ENCODE data around the gene PTPN2. TPM values are rescaled to one million over a fixed set of nuclear protein-coding genes. Genes with fewer than 3 reads are reported as not detected.

PTPN2 gene
- total RNA-seq, 1 experiment from 2014 or later: 59.8 TPM

DNA sequence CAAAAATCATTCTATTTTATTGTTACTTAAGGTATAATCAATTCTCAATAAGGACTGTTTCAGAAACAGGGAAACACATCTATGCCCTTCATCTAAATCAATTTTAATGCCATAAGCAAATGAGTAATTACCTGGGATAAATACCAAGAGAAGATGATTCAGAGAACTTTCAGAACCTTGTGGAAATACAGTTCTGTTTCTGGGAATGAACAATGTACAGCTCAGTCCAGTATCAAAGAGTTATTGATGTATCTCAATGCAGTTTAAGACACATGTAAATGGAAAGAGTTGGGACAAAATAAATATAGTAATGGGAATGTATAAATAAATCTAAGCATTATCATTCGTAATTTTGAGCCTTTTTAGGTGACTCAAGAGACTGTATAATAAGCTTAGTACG is 60.1 kb downstream of the PTPN2 start:
- peaks cover 42% of the 10 kb centered on the region for H3K36me3 ChIP-seq (ENCODE audit: low read depth, low read length)
- intact Hi-C loops (cut with micrococcal nuclease): no loop called here
- H3K9ac ChIP-seq (ENCODE audit: low read length): no peak overlapping the region
- H3K4me1 ChIP-seq (ENCODE audit: insufficient read depth, low read length): no peaks in the 10 kb centered on the region
- no peak overlapping the region for H2AFZ ChIP-seq (ENCODE audit: low read length)
- ChIA-PET POLR2A (ENCODE audit: unreplicated experiment) (no interaction called here), CTCF (no interaction called here)
- H3K79me2 ChIP-seq (ENCODE audit: low read length): no peaks in the 10 kb centered on the region
- H3K4me2 ChIP-seq (ENCODE audit: low read length): no peak overlapping the region
- BruUV-seq (replicated peaks): no TSS peak
- H3K27ac ChIP-seq (ENCODE audit: low read length): no peak overlapping the region
- DNase-seq (no peak), ATAC-seq (no peak)
- H3K9me3 ChIP-seq (ENCODE audit: low read length): 0 out of 2 replicates have a peak, but pooled peaks cover 5% of the 10 kb centered on the region
- TF ChIP-seq EZH2 (IDR thresholded peaks at IDR 0.05; ENCODE audit: low read length, unreplicated experiment) (no peak), EZH2phosphoT487 (IDR thresholded peaks at IDR 0.05; ENCODE audit: borderline replicate concordance, low read length) (no peak)
- TF ChIP-seq, protein P1, sequence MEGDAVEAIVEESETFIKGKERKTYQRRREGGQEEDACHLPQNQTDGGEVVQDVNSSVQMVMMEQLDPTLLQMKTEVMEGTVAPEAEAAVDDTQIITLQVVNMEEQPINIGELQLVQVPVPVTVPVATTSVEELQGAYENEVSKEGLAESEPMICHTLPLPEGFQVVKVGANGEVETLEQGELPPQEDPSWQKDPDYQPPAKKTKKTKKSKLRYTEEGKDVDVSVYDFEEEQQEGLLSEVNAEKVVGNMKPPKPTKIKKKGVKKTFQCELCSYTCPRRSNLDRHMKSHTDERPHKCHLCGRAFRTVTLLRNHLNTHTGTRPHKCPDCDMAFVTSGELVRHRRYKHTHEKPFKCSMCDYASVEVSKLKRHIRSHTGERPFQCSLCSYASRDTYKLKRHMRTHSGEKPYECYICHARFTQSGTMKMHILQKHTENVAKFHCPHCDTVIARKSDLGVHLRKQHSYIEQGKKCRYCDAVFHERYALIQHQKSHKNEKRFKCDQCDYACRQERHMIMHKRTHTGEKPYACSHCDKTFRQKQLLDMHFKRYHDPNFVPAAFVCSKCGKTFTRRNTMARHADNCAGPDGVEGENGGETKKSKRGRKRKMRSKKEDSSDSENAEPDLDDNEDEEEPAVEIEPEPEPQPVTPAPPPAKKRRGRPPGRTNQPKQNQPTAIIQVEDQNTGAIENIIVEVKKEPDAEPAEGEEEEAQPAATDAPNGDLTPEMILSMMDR (conservative IDR thresholded peaks at IDR 0.05; ENCODE audit: low read depth, low read length): no peak
- H3K9me2 ChIP-seq (replicated peaks; ENCODE audit: low read length): no peaks in the 10 kb centered on the region
- H4K20me1 ChIP-seq (ENCODE audit: low read length): no peaks in the 10 kb centered on the region
- H3F3A ChIP-seq (ENCODE audit: low read length, unreplicated experiment): no peaks in the 10 kb centered on the region
- no peak overlapping the region for H3K4me3 ChIP-seq (ENCODE audit: low read length)
- no peaks in the 10 kb centered on the region for H3K27me3 ChIP-seq (ENCODE audit: low read length)

DNA sequence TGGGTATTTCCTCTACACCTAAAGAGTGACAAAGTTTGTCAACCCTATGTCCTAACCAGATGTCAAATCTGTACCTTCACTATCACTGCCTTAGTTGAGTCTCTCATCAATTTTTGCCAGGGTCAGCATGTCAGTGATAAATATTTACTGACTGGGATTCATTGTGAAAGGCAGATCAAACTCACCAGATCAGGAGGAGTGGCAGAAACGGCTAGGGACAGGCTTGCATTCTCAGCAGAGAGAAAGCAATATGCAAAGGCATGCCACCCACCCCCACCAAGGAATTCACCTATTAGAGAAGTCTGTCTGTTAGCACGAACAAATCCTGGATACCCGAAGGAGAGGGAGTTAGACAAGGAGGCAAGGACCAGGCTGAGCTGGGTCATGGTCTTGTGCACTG is 62.6 kb downstream of the PTPN2 start:
- no peaks in the 10 kb centered on the region for H3K9me2 ChIP-seq (replicated peaks; ENCODE audit: low read length)
- H3F3A ChIP-seq (ENCODE audit: low read length, unreplicated experiment): no peaks in the 10 kb centered on the region
- TF ChIP-seq EZH2 (IDR thresholded peaks at IDR 0.05; ENCODE audit: low read length, unreplicated experiment) (no peak), EZH2phosphoT487 (IDR thresholded peaks at IDR 0.05; ENCODE audit: borderline replicate concordance, low read length) (no peak)
- TF ChIP-seq, protein P1 (conservative IDR thresholded peaks at IDR 0.05; ENCODE audit: low read depth, low read length): no peak
- no peaks in the 10 kb centered on the region for H3K9me3 ChIP-seq (ENCODE audit: low read length)
- H3K79me2 ChIP-seq (ENCODE audit: low read length): no peaks in the 10 kb centered on the region
- no peak overlapping the region for H3K4me3 ChIP-seq (ENCODE audit: low read length)
- ATAC-seq (no peak), DNase-seq (no peak)
- BruUV-seq (replicated peaks): no TSS peak
- no peaks in the 10 kb centered on the region for H3K4me1 ChIP-seq (ENCODE audit: insufficient read depth, low read length)
- intact Hi-C loops (cut with micrococcal nuclease): no loop called here
- H3K4me2 ChIP-seq (ENCODE audit: low read length): no peak overlapping the region
- ChIA-PET POLR2A (ENCODE audit: unreplicated experiment) (no interaction called here), CTCF (no interaction called here)
- no peak overlapping the region for H3K9ac ChIP-seq (ENCODE audit: low read length)
- no peaks in the 10 kb centered on the region for H3K27me3 ChIP-seq (ENCODE audit: low read length)
- H2AFZ ChIP-seq (ENCODE audit: low read length): no peak overlapping the region
- H3K36me3 ChIP-seq (ENCODE audit: low read depth, low read length): peaks cover 31% of the 10 kb centered on the region
- no peak overlapping the region for H3K27ac ChIP-seq (ENCODE audit: low read length)
- H4K20me1 ChIP-seq (ENCODE audit: low read length): no peaks in the 10 kb centered on the region

DNA sequence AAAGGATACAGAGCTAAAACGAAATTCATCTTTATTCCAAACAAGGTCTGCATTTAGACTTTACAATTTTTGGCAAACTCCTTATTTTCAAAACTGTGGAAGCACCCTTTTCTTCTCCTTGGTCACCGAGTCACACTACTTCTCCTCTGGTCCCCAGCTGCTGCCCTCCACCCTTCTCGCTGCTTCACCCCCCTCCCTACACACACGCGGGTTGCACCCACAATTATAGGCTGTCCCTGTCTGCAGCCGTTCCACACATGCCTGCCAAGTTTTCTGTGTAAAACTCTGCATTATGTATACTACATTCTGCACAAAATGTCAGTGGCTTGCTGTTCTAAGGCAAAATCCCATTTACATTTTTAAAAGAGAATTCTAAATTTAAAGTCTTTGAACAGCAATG is 63.5 kb downstream of the PTPN2 start:
- H3K27ac ChIP-seq (ENCODE audit: low read length): no peak overlapping the region
- ATAC-seq: no peak
- H4K20me1 ChIP-seq (ENCODE audit: low read length): no peaks in the 10 kb centered on the region
- no peaks in the 10 kb centered on the region for H3K79me2 ChIP-seq (ENCODE audit: low read length)
- no TSS peak for BruUV-seq (replicated peaks)
- H3K9ac ChIP-seq (ENCODE audit: low read length): no peak overlapping the region
- TF ChIP-seq EZH2phosphoT487 (IDR thresholded peaks at IDR 0.05; ENCODE audit: borderline replicate concordance, low read length) (no peak), EZH2 (IDR thresholded peaks at IDR 0.05; ENCODE audit: low read length, unreplicated experiment) (no peak)
- TF ChIP-seq, protein P1 (conservative IDR thresholded peaks at IDR 0.05; ENCODE audit: low read depth, low read length): no peak
- no peaks in the 10 kb centered on the region for H3F3A ChIP-seq (ENCODE audit: low read length, unreplicated experiment)
- intact Hi-C loops (cut with micrococcal nuclease): no loop called here
- H3K9me3 ChIP-seq (ENCODE audit: low read length): no peaks in the 10 kb centered on the region
- no peak for DNase-seq
- peaks cover 34% of the 10 kb centered on the region for H3K36me3 ChIP-seq (ENCODE audit: low read depth, low read length)
- no peak overlapping the region for H3K4me3 ChIP-seq (ENCODE audit: low read length)
- no peaks in the 10 kb centered on the region for H3K4me1 ChIP-seq (ENCODE audit: insufficient read depth, low read length)
- H3K9me2 ChIP-seq (replicated peaks; ENCODE audit: low read length): no peaks in the 10 kb centered on the region
- no peak overlapping the region for H3K4me2 ChIP-seq (ENCODE audit: low read length)
- CTCF ChIA-PET: no interaction called here
- H3K27me3 ChIP-seq (ENCODE audit: low read length): no peaks in the 10 kb centered on the region
- no peak overlapping the region for H2AFZ ChIP-seq (ENCODE audit: low read length)
- POLR2A ChIA-PET (ENCODE audit: unreplicated experiment): no interaction called here
